Stomach smooth muscle (tissue), 2 donors: Measurements from ENCODE around the gene CRTC3.
A peak's percentile ranks its signal among the peaks of the same experiment; 100 is the strongest.

ENCODE experiments used
- H3K27ac ChIP-seq: one replicate; pipeline ENCODE4 v1.7.0; 2013; ENCODE audit warnings: mild to moderate bottlenecking, low read length, inconsistent platforms
- H3K27me3 ChIP-seq, 2 donors: one replicate each; pipeline ENCODE4 v1.7.0; 2013; ENCODE audit warnings: low read length in 2 of 2; ENCODE audit not compliant: insufficient read depth in 2 of 2, control insufficient read depth in 1 of 2
- H3K36me3 ChIP-seq, 2 donors: one replicate each; pipeline ENCODE4 v1.7.0; 2013; ENCODE audit warnings: low read length in 2 of 2; ENCODE audit not compliant: control insufficient read depth in 2 of 2, insufficient read depth in 2 of 2
- H3K4me1 ChIP-seq: one replicate; pipeline ENCODE4 v1.7.0; 2013; ENCODE audit warnings: low read length; ENCODE audit not compliant: control insufficient read depth, insufficient read depth
- H3K4me3 ChIP-seq, 2 donors: one replicate each; pipeline ENCODE4 v1.7.0; 2013; ENCODE audit warnings: low read length in 2 of 2
- H3K9ac ChIP-seq, 2 donors: one replicate each; pipeline ENCODE4 v1.7.0; 2013; ENCODE audit warnings: low read length in 2 of 2, mild to moderate bottlenecking in 1 of 2
- H3K9me3 ChIP-seq, 2 donors: one replicate each; pipeline ENCODE4 v1.7.0; 2013; ENCODE audit warnings: low read length in 2 of 2; ENCODE audit not compliant: control insufficient read depth in 2 of 2
- donor health status: healthy.
- donor health status: Pancreatic carcinoma.

Gene CRTC3

DNA sequence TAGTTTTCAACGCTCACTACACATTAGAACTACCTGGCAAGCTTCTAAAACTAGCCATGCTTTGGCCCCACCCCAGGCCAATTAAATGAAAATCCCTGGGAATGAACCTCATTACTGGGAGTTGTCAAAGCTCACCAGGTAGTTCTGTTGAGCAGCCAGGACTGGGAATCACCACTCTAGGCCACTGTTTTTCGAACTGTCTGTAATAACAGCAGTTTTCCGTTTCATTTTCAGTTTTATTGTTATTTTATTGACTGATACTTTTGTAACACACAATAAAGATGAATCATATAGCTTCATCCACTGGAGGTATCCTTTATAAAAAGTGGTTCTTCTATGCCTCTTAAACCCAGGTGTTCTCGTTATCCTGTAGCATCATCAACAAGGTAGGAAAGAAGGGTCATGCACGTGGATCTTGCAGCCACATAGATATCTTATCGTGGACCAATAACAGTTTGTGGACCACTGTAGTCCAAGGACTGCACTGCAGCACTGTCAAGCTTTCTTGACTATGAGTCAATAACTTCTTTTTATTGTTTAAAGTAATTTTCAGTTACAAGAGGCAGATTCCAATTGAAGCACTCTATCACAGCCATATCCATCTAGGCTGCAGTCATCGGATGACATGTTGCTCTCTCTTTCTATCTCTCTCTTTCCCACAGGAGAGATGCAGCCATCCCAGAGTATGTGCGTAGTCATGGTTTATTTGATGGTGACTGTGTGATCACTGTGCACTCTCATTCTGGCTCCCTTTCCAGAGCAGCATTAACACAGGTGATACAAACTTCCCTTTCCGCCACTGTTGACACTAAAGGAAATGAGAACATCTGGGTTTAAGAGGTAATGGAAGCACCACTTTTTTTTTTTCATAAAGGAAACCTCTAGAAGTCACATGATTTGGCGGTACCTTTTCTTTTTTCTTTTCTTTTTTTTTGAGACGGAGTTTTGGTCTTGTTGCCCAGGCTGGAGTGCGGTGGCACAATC lies 148.4 kb downstream of the CRTC3 start:
- H3K4me1 ChIP-seq: peaks cover 11% of the 10 kb centered on the region
- no peak overlapping the region for H3K9ac ChIP-seq
- no peaks in the 10 kb centered on the region for H3K27me3 ChIP-seq

DNA sequence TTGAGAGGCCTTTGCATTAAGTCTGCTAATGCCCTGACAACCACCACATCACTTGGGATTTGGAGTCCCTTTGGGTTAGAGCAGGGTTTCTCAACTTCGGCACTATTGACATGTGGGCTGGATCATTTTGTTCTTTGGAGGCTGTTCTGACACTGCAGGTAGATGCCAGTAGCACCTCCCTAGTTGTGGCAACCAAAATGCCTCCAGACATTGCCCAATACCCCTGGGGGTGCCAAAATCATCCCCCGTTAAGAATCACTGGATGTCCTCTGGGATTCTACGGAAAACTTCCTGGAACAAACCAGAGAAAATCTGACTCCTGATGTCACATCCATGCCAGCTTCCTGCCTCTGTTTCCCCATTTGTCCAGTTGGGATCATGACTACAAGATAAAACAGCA lies 150.2 kb downstream of the CRTC3 start:
- Histone ChIP-seq H3K4me3 (no peak overlapping the region), H3K9me3 (no peaks in the 10 kb centered on the region), H3K9ac (no peak overlapping the region), H3K4me1 (peaks cover 11% of the 10 kb centered on the region), H3K36me3 (no peaks in the 10 kb centered on the region), H3K27me3 (no peaks in the 10 kb centered on the region), H3K27ac (no peak overlapping the region)

More for the DNA sequence above, 148.4 kb downstream of the CRTC3 start:
- Histone ChIP-seq H3K9me3 (no peaks in the 10 kb centered on the region), H3K27ac (no peak overlapping the region), H3K4me3 (no peak overlapping the region), H3K36me3 (no peaks in the 10 kb centered on the region)

DNA sequence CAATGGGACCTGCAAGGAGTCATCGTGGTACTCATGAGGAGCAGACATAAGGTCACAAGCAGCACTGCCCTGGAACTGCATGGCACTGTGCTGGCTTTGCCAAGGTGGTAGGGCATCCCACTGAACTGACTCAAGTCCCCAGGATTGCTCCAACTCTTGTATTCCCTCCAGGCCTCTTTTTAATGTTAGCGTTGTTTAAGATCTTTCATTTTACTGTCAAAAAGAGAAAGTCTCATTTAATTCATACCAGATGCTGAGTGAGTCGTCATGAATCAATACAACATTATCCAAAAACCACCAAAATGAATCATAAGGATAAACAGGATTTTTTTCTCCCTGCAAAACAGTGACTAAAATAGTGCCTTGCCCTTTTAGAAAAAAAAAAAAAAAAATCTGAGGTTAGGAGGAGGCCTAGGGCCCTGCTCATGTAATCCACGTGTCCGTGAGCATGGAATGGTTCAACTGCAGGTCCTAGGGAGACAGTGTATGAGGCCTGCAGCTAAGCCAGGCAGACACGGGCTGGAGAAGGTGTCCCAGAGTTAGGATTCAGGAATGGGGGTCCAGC lies 150.7 kb downstream of the CRTC3 start:
- peaks cover 11% of the 10 kb centered on the region for H3K4me1 ChIP-seq
- H3K27ac ChIP-seq: no peak overlapping the region
- no peaks in the 10 kb centered on the region for H3K27me3 ChIP-seq
- no peaks in the 10 kb centered on the region for H3K9me3 ChIP-seq
- H3K9ac ChIP-seq: peak overlapping the region in 1 of 2 donors; percentile 13
- no peaks in the 10 kb centered on the region for H3K36me3 ChIP-seq
- no peak overlapping the region for H3K4me3 ChIP-seq

DNA sequence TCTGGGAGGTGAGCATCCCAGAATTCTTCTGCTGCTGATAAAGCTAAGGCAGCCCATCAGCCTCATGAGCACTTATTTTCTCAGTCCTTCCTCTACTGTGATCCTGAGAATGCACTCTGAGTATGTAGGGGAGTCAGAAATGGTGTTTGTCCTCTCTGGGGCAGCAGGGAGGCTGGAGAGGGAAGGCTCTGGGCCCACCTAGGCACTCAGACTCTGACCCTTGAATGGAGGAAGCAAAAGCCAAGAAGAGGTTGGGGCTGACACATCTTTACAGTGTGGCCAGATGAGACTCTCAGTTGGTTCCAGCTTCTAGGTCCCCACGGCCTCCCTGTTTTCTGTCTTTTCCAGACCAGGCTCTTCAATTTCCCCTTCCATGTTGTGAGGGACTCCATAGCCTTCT lies 151.3 kb downstream of the CRTC3 start:
- Histone ChIP-seq H3K4me3 (no peak overlapping the region), H3K9ac (peak overlapping the region in 1 of 2 donors; percentile 13), H3K27ac (no peak overlapping the region), H3K4me1 (peaks cover 11% of the 10 kb centered on the region), H3K36me3 (no peaks in the 10 kb centered on the region), H3K27me3 (no peaks in the 10 kb centered on the region), H3K9me3 (no peaks in the 10 kb centered on the region)

DNA sequence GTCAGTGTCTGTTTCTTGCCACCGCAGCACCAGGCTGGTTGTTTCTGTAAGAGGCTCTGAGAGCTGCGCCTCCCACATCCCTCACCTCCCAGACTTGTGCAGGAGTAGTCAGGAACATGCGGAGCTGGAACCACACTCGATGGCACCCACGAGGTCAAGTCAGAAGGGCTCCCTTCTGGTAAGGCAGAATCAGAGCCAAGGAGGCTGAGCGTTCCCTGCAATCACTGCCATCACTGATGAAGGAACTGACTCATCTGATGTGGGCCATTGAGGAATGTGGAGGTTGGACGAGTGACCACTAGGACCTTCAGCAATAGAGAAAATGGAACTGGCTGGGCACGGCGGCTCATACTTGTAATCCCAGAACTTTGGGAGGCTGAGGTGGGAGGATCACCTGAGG lies 151.8 kb downstream of the CRTC3 start:
- Histone ChIP-seq H3K27me3 (no peaks in the 10 kb centered on the region), H3K4me3 (no peak overlapping the region), H3K9me3 (no peaks in the 10 kb centered on the region), H3K36me3 (no peaks in the 10 kb centered on the region), H3K4me1 (peaks cover 11% of the 10 kb centered on the region), H3K9ac (no peak overlapping the region), H3K27ac (no peak overlapping the region)

DNA sequence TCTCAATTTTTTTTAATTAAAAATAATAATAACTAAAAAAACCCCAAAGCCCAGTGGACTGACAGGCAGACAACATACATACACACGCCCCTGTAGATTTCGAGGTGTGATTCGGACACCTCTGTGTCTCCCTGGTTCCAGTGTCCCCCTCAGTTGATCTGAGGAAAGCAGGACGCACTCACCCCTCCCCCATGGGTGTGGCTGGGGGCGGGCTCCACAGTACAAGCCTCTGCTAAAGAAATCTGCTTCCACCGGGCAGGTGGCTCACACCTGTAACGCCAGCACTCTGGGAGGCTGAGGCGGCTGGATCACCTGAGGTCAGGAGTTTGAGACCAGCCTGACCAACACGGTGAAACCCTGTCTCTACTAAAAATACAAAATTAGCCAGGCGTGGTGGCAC lies 153.6 kb downstream of the CRTC3 start:
- Histone ChIP-seq H3K27ac (no peak overlapping the region), H3K9ac (no peak overlapping the region), H3K4me3 (no peak overlapping the region), H3K9me3 (no peaks in the 10 kb centered on the region), H3K27me3 (no peaks in the 10 kb centered on the region), H3K36me3 (no peaks in the 10 kb centered on the region), H3K4me1 (peaks cover 11% of the 10 kb centered on the region)

DNA sequence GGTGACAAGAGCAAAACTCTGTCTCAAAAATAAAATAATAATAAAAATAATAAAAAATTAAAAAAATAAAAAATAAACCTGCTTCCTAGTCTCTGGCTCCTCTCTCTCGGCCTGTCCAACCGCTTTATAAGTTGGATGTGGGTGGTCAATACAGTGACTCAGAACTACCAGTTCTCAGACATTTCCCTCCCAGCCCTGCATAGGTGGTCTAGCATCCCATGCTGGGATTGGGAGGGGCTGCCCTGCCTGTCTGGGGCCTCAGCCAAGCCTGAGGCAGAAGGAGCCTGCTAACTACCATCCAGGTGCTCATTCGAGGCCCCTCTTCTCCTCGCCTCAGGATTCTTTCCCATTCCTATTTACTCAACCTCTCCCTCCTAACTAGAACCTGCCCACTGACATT lies 154.2 kb downstream of the CRTC3 start:
- H3K27ac ChIP-seq: no peak overlapping the region
- H3K4me3 ChIP-seq: no peak overlapping the region
- H3K9me3 ChIP-seq: no peaks in the 10 kb centered on the region
- no peaks in the 10 kb centered on the region for H3K36me3 ChIP-seq
- no peaks in the 10 kb centered on the region for H3K27me3 ChIP-seq
- no peak overlapping the region for H3K9ac ChIP-seq
- peaks cover 11% of the 10 kb centered on the region for H3K4me1 ChIP-seq

DNA sequence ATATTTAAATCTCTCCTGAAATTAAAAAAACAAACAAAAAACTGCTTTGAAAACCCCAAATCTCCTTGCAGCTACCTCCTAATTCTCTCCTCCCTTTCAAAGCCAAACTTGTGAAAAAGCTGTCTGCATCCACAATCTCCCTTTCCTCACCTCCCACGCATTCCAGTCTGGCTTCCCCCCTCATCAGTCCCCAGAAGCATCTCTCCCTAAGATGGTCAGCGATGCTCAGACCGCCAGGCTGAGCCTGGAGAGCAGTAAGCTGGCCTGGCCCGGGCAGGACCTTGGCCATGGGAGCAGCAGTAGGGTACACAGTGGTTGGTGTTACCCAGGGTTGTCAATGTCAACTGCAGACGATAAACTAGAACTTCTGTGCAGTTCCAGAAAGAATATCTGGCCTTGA lies 154.6 kb downstream of the CRTC3 start:
- Histone ChIP-seq H3K4me3 (no peak overlapping the region), H3K9ac (no peak overlapping the region), H3K4me1 (peaks cover 11% of the 10 kb centered on the region), H3K36me3 (no peaks in the 10 kb centered on the region), H3K9me3 (no peaks in the 10 kb centered on the region), H3K27ac (no peak overlapping the region), H3K27me3 (no peaks in the 10 kb centered on the region)

DNA sequence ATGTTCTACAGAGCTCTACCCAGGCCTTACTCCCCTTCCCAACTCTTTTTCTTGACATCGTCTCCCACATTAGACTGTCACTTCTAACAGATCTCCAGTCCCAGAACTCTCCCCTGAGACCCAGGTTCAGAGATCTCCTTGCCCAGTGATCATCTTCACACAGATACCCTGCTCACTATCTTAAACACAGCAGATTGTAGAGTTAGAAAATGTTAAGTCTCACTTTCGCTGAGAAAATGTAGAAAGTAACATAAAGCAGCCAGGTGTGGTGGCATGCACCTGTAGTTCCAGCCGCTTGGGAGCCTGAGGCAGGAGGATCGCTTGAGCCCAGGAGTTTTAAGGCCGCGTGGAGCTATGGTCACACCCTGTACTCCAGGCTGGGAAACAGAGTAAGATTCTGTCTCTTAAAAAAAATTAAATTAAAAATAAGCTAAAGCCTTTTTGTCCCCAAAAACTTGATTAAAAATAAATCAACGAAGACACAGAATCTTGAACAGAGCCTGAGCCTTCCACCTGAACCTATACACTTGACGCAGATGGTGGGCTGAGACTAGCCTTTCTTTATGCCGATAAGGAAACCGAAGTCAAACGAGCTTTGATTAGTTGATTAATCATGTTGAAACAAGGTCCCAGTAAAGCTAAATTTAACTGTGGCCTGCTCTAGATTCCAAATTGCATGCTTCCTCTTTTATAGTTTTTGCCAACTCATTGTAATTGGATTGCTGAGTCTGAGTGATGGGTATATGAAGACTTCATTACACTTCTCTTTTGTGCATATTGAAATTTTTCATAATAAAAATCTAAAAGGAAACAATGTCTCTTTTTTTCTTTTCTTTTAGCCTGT lies 156.1 kb downstream of the CRTC3 start:
- Histone ChIP-seq H3K27ac (no peak overlapping the region), H3K4me1 (peaks cover 4% of the 10 kb centered on the region), H3K36me3 (no peaks in the 10 kb centered on the region), H3K4me3 (no peak overlapping the region), H3K9me3 (no peaks in the 10 kb centered on the region), H3K27me3 (no peaks in the 10 kb centered on the region), H3K9ac (no peak overlapping the region)

DNA sequence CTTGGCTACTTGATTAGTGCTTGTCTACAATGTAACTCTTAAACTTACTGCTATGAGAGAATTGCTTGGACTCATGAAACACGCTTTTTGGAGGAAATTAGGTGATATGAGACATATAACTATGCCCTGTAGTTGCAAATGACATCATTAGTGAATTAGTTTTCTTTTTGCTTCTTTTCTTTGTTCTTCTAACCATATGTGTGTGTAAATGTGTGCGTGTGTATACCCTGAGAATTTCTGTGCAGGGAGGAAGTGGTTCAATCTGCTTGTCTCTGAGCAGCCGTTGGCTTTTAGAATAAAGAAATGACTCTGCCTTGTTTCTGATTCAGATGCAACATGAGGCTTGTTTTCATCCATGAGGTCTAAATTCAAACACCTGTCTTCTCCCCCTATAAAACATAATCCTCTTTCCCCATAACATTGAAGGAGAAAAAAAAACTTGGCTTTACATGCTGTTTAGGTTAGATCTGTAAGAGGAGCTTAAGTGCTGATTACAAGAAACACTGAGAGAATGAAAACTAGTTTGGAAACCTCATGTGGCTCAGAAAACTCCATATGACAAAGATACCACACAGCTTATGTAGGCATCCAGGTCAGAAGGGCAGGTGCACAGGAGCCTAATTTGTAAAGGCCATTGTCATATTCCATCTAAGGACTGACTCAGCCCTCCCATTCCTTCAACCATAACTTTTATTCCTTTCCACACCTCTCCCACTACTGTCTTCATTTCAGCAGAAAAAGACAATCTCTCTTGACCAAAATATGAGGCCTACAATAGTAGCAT lies 156.9 kb downstream of the CRTC3 start:
- H3K27ac ChIP-seq: no peak overlapping the region
- no peak overlapping the region for H3K4me3 ChIP-seq
- no peak overlapping the region for H3K9ac ChIP-seq
- H3K9me3 ChIP-seq: no peaks in the 10 kb centered on the region
- H3K4me1 ChIP-seq: no peaks in the 10 kb centered on the region
- H3K36me3 ChIP-seq: no peaks in the 10 kb centered on the region
- H3K27me3 ChIP-seq: no peaks in the 10 kb centered on the region
